GM21576 (cell line): ENCODE measurements around the gene PRRT1B.
"Not testable (repeated sequence)": the region's sequence is repeated elsewhere in the genome, so short reads cannot be mapped to it uniquely, and the experiment has no call there.

Experiments
- ATAC-seq: cut with Tn5 transposase; IDR thresholded peaks from one replicate; pipeline ENCODE4 v1.9.1; 2021; ENCODE audit warnings: mild to moderate bottlenecking, moderate library complexity; ENCODE audit not compliant: unreplicated experiment

The PRRT1B gene

GRCh38 chr9:131549186-131549585, 3.9 kb downstream of the PRRT1B start:
- not testable (repeated sequence) for ATAC-seq

GRCh38 chr9:131550465-131550864, 5.1 kb downstream of the PRRT1B start:
- not testable (repeated sequence) for ATAC-seq

- ATAC-seq = no peak
Observed at GRCh38 chr9:131552030-131552429, 6.7 kb downstream of the PRRT1B start.

GRCh38 chr9:131554087-131554842, 8.9 kb downstream of the PRRT1B start:
- no peak for ATAC-seq

GRCh38 chr9:131554843-131555351, 9.6 kb downstream of the PRRT1B start:
- ATAC-seq = no peak

GRCh38 chr9:131555841-131556673, 10.7 kb downstream of the PRRT1B start:
- no peak for ATAC-seq

GRCh38 chr9:131557855-131558548, 12.7 kb downstream of the PRRT1B start:
- no peak for ATAC-seq

- ATAC-seq = no peak
Observed at GRCh38 chr9:131559421-131560000, 14.2 kb downstream of the PRRT1B start.

- ATAC-seq = no peak
Observed at GRCh38 chr9:131562032-131562959, 17.0 kb downstream of the PRRT1B start.

- ATAC-seq = no peak
Observed at GRCh38 chr9:131565369-131565768, 20.0 kb downstream of the PRRT1B start.

- no peak for ATAC-seq
Observed at GRCh38 chr9:131566158-131566557, 20.8 kb downstream of the PRRT1B start.

GRCh38 chr9:131567910-131568309, 22.6 kb downstream of the PRRT1B start:
- ATAC-seq = no peak

GRCh38 chr9:131574730-131575640, 29.7 kb downstream of the PRRT1B start:
- no peak for ATAC-seq

- no peak for ATAC-seq
Observed at GRCh38 chr9:131575946-131576853, 30.9 kb downstream of the PRRT1B start.

GRCh38 chr9:131577005-131578000, 32.0 kb downstream of the PRRT1B start:
- ATAC-seq = no peak

- ATAC-seq = no peak
Observed at GRCh38 chr9:131578021-131578420, 32.7 kb downstream of the PRRT1B start.
